Gastroesophageal sphincter (tissue), 4 donors: Measurements from ENCODE around the gene MPC1. TPM values are rescaled to one million over a fixed set of nuclear protein-coding genes. Genes with fewer than 3 reads are reported as not detected.

Experiments used
- ATAC-seq: fragments of 150-250 bp; one replicate; pipeline ENCODE4 v1.9.1; 2016; ENCODE audit warnings: mild to moderate bottlenecking, moderate library complexity
- H3K27ac ChIP-seq, 4 donors: fragments of 200-600 bp; sonication (generic) in 3 of 4; 1 replicate in 3 of 4; 2 replicates in 1 of 4; pipeline ENCODE4 v1.5.1; 2016 to 2019
- H3K27me3 ChIP-seq: fragments of 200-600 bp; sonication (generic); one replicate; pipeline ENCODE4 v1.5.1; 2019
- H3K36me3 ChIP-seq, 2 donors: fragments of 200-600 bp; sonication (generic); one replicate each; pipeline ENCODE4 v1.5.1; 2019; ENCODE audit warnings: control low read depth in 1 of 2
- H3K4me1 ChIP-seq, 3 donors: fragments of 200-600 bp; sonication (generic); 1 replicate in 2 of 3; 2 replicates in 1 of 3; pipeline ENCODE4 v1.5.1; 2016 to 2019; ENCODE audit warnings: control low read depth in 2 of 3
- H3K4me3 ChIP-seq, 2 donors: fragments of 200-600 bp; sonication (generic); one replicate each; pipeline ENCODE4 v1.5.1; 2019; ENCODE audit warnings: mild to moderate bottlenecking in 1 of 2, moderate library complexity in 1 of 2
- H3K9me3 ChIP-seq, 3 donors: fragments of 200-600 bp; sonication (generic); one replicate each; pipeline ENCODE4 v1.5.1; 2017 to 2019; ENCODE audit warnings: control low read depth in 2 of 3
- EP300 ChIP-seq: sonication (generic); formaldehyde crosslinking; IDR thresholded peaks from one replicate; pipeline ENCODE4 v1.6.1; 2017; ENCODE audit warnings: antibody characterized with exemption, mild to moderate bottlenecking
- POLR2A ChIP-seq, 2 donors: fragments of 450-650 bp; IDR thresholded peaks; one replicate each; pipeline ENCODE4 v1.6.1; 2017; ENCODE audit warnings: antibody characterized with exemption in 2 of 2, mild to moderate bottlenecking in 2 of 2, moderate library complexity in 1 of 2
- POLR2AphosphoS5 ChIP-seq: sonication (generic); formaldehyde crosslinking; IDR thresholded peaks from one replicate; pipeline ENCODE4 v1.6.1; 2017; ENCODE audit warnings: antibody characterized with exemption
- WGBS, 2 donors: methylation state at CpG; one replicate each; pipeline ENCODE4 v1.1.5; 2018; ENCODE audit warnings: low coverage in 1 of 2; 5-methylcytosine and 5-hydroxymethylcytosine counted together
- total RNA-seq, 4 donors: library from RNA; depleted of rRNA; stranded (reverse); fragments of >200 nt; gene quantifications; one replicate each; pipeline ENCODE4 v1.1.0, GENCODE V29; 2016
- TF ChIP-seq, protein P1 (sequence below), 4 experiments: fragments of 200-600 bp in 2 of 4; fragments of 450-650 bp in 2 of 4; sonication (generic) in 1 of 4; IDR thresholded peaks; one replicate each; pipeline ENCODE4 v1.5.1; 2017 to 2019; ENCODE audit warnings: antibody characterized with exemption in 4 of 4, mild to moderate bottlenecking in 2 of 4, moderate library complexity in 2 of 4

The MPC1 gene
- total RNA-seq, 4 donors from 2014 or later: 57.9 to 93.2 (median 72.8) TPM

DNA sequence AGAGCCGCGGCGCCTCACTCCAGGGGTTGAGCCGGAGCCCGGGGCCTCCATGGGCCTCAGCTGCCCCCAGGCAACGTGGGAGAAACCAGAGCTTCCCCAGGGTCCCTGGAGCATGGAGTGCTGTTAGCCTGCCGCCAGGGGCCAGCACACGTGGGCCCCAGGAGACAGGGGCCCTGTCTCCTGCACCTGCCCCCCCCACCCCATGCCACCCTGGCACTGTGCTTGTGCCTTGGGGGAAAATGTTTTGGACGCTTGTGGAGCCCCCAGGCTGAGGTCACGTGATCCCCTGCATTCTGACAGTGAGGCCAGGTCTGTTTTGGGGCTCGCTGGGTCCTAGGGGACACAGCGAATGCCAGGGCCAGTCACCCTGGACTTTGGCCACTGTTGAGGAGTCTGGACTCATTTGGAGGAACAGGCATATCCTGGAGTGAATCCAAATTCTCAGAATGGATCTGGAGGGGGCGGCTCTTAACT is 30.2 kb upstream of the MPC1 start:
- Histone ChIP-seq H3K27ac (no peak overlapping the region), H3K4me3 (no peak overlapping the region), H3K9me3 (no peaks in the 10 kb centered on the region), H3K4me1 (no peaks in the 10 kb centered on the region), H3K27me3 (no peaks in the 10 kb centered on the region), H3K36me3 (peaks cover 0 to 69% of the 10 kb centered on the region in 2 donors)
- TF ChIP-seq, protein P1, sequence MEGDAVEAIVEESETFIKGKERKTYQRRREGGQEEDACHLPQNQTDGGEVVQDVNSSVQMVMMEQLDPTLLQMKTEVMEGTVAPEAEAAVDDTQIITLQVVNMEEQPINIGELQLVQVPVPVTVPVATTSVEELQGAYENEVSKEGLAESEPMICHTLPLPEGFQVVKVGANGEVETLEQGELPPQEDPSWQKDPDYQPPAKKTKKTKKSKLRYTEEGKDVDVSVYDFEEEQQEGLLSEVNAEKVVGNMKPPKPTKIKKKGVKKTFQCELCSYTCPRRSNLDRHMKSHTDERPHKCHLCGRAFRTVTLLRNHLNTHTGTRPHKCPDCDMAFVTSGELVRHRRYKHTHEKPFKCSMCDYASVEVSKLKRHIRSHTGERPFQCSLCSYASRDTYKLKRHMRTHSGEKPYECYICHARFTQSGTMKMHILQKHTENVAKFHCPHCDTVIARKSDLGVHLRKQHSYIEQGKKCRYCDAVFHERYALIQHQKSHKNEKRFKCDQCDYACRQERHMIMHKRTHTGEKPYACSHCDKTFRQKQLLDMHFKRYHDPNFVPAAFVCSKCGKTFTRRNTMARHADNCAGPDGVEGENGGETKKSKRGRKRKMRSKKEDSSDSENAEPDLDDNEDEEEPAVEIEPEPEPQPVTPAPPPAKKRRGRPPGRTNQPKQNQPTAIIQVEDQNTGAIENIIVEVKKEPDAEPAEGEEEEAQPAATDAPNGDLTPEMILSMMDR (IDR thresholded peaks at IDR 0.05): no peak
- TF ChIP-seq POLR2A (IDR thresholded peaks at IDR 0.05) (no peak), EP300 (no peak)
- no peak for ATAC-seq
- WGBS, 2 donors: 100% methylated on average over 1 of the region's 13 CpGs; no CpG with 5 or more reads in 1 of the 2 donors

DNA sequence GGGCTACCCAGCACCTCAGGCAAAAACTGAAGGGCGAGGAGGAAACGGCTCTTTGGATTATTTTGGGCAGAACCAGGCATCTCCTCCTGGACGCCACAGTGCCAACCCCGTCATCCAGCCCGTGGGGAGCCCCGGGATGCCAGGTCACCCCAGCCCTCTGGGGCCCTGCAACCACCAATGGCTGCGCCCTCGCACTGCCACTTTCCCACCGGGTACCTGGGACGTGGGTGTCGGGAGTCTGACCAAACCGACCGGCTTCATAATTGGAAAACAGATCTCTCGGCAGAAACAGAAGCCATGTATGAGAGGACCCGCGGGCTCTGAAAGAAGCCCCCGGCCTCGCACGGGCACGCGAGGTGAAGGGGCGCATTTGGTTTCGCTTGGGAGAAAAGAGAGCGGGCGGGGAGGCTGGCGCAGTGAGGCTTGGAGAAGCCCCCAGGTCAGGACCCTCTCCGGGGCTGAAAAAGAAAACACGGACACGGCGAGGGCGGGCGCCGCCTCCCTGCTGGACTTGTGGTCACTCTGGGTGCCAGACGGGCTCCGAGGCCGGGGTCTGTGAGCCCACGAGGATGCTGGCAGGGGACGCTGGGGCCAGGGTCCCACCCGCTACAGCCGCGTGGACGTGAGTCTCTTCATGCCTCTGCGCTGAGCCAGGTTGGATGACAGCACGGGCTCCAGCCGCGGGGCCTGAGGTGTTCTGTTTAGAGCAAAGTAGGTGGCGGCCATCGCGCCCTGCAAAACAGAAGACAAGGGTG is 29.6 kb upstream of the MPC1 start:
- Histone ChIP-seq H3K4me3 (no peak overlapping the region), H3K4me1 (no peaks in the 10 kb centered on the region), H3K27ac (no peak overlapping the region), H3K9me3 (no peaks in the 10 kb centered on the region), H3K27me3 (no peaks in the 10 kb centered on the region), H3K36me3 (peaks cover 0 to 62% of the 10 kb centered on the region in 2 donors)
- TF ChIP-seq POLR2AphosphoS5 (no peak), POLR2A (IDR thresholded peaks at IDR 0.05) (no peak), EP300 (no peak)
- TF ChIP-seq, protein P1 (IDR thresholded peaks at IDR 0.05): no peak
- no peak for ATAC-seq
- WGBS, 2 donors: 90% methylated on average over 4 of the region's 49 CpGs; no CpG with 5 or more reads in 1 of the 2 donors

DNA sequence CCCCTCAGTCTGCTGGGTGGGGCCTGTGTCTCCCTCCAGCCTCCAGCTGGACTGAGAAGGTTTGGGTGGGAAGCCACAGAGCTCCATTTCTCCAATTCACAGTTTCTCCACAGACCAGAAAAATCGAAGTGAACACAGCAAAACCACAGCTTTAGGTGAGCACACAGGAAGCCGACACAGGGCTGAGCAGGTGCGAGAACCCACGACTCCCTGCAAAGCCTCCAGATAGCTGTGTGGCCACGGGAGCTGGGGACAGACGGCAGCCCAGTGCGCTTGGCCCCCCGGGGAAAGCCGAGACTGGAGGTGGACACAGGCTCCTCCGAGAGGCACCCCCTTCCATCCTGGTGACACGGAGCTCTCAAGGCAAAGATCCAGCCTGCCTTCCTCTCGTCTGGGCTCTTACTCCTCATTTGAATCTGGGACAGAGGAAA is 29.0 kb upstream of the MPC1 start:
- Histone ChIP-seq H3K4me1 (no peaks in the 10 kb centered on the region), H3K27ac (no peak overlapping the region), H3K4me3 (no peak overlapping the region), H3K36me3 (peaks cover 0 to 56% of the 10 kb centered on the region in 2 donors), H3K9me3 (no peaks in the 10 kb centered on the region), H3K27me3 (no peaks in the 10 kb centered on the region)
- 90% methylated on average over 4 of the region's 12 CpGs; no CpG with 5 or more reads in 1 of the 2 donors for WGBS, 2 donors
- TF ChIP-seq POLR2A (IDR thresholded peaks at IDR 0.05) (no peak), POLR2AphosphoS5 (no peak), EP300 (no peak)
- TF ChIP-seq, protein P1 (IDR thresholded peaks at IDR 0.05): no peak
- ATAC-seq: no peak

DNA sequence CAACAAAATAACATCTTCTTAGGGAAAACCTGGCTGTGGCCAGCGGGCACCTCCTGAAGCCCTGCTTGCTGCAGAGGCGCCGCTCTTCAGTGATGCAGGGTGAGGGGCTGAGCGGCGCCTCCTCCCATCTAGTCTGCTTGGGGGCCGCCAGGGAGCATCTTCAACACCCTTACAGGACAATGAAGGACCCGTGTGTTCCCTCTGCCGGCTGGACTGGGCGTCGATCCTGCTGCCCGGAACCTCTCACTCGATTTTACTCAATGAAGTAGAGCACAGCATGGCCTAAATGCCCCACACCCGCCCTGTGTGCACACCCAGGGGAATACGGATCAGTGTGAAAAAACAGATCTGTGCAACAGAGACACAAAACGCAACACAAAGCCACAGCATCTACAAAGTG is 28.5 kb upstream of the MPC1 start:
- H3K27me3 ChIP-seq: no peaks in the 10 kb centered on the region
- H3K4me3 ChIP-seq: no peak overlapping the region
- no peaks in the 10 kb centered on the region for H3K9me3 ChIP-seq
- no peak for ATAC-seq
- no peak overlapping the region for H3K27ac ChIP-seq
- TF ChIP-seq POLR2AphosphoS5 (no peak), EP300 (no peak), POLR2A (IDR thresholded peaks at IDR 0.05) (no peak)
- TF ChIP-seq, protein P1 (IDR thresholded peaks at IDR 0.05): no peak
- H3K4me1 ChIP-seq: no peaks in the 10 kb centered on the region
- peaks cover 0 to 52% of the 10 kb centered on the region in 2 donors for H3K36me3 ChIP-seq
- 69 to 83% methylated on average over 4 of the region's 15 CpGs for WGBS, 2 donors

DNA sequence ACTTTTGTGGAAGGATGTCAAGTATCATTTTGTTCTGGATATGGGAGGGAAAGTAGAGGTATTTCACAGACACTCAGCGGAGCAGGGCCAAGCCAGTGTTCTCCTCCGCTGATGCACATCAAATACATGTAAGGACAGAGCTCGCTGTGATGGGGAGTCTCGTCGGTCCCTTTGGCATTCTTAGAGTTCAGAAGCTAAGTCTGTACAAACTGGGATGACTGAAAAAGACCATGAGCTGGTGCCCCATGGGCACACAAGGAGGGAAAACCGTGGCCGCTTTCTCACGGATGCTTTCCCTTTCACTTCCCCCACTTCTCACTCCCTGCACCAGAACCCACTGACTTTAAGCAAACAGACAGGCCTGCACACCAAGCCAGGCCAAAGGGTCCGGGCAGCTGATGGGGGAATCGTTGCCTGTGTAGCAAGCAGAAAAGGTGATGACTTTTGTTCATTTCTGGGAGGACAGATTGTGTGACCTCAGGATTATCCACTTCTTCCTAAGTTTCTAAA is 27.7 kb upstream of the MPC1 start:
- TF ChIP-seq POLR2A (IDR thresholded peaks at IDR 0.05) (no peak), EP300 (no peak), POLR2AphosphoS5 (no peak)
- TF ChIP-seq, protein P1 (IDR thresholded peaks at IDR 0.05): no peak
- Histone ChIP-seq H3K9me3 (no peaks in the 10 kb centered on the region), H3K36me3 (peaks cover 0 to 47% of the 10 kb centered on the region in 2 donors), H3K4me1 (no peaks in the 10 kb centered on the region), H3K27ac (no peak overlapping the region), H3K27me3 (no peaks in the 10 kb centered on the region), H3K4me3 (no peak overlapping the region)
- WGBS, 2 donors: 81 to 89% methylated on average over 3 to 5 of the region's 10 CpGs
- no peak for ATAC-seq
